ENCODE measurements around the gene HAPLN1.
"Not testable (repeated sequence)": the region's sequence is repeated elsewhere in the genome, so short reads cannot be mapped to it uniquely, and the experiment has no call there.

HAPLN1 gene

DNA sequence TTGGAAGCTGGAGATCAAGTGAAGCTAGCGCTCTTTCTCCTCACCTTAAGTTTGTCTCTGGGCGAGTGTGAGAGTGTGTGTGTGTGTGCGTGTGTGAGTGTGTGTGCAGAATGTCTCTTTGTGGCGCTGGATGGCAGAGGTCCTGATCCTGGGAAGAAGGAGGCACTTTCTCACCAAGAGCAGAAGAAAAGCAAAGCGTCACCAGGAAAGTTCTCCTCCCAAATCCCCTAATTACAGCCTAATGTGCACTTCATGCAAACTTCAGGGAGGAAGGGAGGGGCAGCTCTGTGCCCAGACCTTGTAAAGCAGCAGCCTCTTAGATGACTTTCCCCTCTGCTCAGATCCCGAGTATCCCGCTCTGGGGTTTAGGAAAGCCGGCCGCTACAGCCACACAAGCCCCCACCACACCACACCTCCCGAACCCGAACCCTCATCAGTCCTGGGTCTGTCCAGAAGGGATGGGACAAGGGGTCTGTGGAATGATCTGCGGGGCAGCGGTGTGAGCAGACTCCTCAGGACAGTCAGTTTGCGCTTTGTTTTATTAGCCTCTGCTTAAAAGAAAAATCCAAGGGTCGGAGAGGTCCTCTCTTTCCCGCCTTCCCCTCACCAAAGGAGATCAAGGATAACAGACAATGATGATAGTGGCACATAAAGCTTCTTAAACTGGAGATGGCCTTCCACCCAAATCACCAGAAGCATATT is at the start of gene HAPLN1:
Gene HAPLN1 (minus strand): TSS at position 20 of the 702 bp plus-strand sequence. CDS start 47,332 bp downstream, outside the sequence.
- in situ Hi-C loops (cut with HindIII; ENCODE audit: low sequenced_read_pairs) = no loop called here

GRCh38 chr5:83767409-83767992 is 46.8 kb upstream of the HAPLN1 start:
- in situ Hi-C loops (cut with HindIII; ENCODE audit: low sequenced_read_pairs) = no loop called here

GRCh38 chr5:83764101-83764500 is 43.4 kb upstream of the HAPLN1 start:
- in situ Hi-C loops (cut with HindIII; ENCODE audit: low sequenced_read_pairs) = no loop called here

GRCh38 chr5:83760579-83760978 is 39.9 kb upstream of the HAPLN1 start:
- in situ Hi-C loops (cut with HindIII; ENCODE audit: low sequenced_read_pairs) = no loop called here

DNA sequence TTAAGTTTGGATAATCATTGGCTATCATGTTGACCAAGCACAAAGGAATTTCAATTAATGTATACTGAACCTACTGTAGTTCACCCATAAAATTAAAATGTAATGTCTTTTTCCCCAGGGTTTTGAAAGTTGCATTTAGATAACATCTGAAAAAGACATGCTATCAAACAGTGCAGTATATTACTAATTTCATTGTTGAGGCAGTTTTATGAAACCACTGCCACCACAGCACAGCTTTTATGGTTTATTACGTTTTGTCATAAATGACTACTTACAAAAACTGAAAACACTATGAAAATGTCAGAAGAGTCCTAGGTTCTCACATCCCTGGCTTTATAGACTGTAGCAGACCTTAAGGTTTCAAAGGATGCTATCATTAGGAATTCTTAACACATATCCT is 32.0 kb upstream of the HAPLN1 start:
- in situ Hi-C loops (cut with HindIII; ENCODE audit: low sequenced_read_pairs) = no loop called here

DNA sequence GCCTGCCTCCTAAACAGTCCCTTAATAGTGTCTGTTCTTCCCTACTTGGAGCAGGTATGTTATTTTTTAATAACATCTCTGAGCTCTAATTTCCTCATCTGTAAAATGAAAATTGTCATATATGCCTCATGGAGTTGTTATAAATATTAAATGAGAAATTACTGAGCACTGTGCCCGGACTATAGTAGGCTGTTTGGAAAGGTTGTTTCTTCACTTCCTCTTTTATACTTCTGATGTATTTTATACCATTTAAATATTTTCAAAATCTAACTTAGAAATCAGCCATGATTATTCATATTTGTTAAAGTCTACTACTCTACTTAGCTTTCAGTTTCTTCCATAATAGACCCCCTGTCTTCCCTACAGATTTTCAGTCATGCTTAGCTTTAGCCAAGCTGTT is 30.5 kb upstream of the HAPLN1 start:
- in situ Hi-C loops (cut with HindIII; ENCODE audit: low sequenced_read_pairs) = no loop called here

DNA sequence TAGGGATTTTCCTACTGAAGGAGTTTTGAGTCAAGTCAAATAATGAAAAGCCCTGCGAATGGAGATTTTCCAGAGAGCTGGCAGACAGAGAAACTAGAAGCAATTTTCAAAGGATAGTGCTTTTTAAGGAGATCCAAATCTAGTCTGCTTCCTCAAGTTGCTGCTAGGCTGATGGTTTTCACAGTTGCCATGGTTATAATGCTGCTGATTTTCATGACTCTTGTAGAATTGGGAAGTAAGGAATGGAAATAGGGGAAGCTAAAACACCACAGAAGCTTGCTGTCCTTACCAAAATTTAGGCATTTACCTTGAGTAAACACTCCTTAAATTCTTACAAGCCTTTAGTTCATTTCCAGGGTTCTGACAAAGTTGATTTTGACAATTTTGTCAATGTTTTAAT is 30.1 kb upstream of the HAPLN1 start:
- in situ Hi-C loops (cut with HindIII; ENCODE audit: low sequenced_read_pairs) = no loop called here

GRCh38 chr5:83745816-83746215 is 25.2 kb upstream of the HAPLN1 start:
- in situ Hi-C loops (cut with HindIII; ENCODE audit: low sequenced_read_pairs) = no loop called here

DNA sequence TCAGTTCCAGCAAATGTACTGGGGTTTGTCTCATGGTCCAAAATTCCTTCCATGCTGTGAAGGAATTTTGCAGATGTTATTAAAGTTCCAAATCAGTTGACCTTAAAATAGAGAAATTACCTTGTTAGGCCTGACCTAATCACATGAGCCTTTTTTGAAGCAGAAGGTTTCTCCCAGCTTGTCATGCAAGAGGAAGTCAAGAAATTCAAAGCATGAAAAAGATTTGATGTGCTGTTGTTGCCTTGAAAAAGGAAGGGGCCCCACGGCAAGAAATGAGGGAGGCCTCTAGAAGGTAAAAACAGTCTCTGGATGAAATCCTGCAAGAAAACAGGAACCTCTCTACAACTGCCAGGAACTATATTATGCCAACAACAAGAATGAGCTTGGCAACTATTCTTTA is 24.2 kb upstream of the HAPLN1 start:
- in situ Hi-C loops (cut with HindIII; ENCODE audit: low sequenced_read_pairs) = no loop called here

GRCh38 chr5:83742089-83742488 is 21.4 kb upstream of the HAPLN1 start:
- in situ Hi-C loops (cut with HindIII; ENCODE audit: low sequenced_read_pairs) = no loop called here

- in situ Hi-C loops (cut with HindIII; ENCODE audit: low sequenced_read_pairs) = no loop called here
Observed at GRCh38 chr5:83741571-83741970, 20.9 kb upstream of the HAPLN1 start.

- in situ Hi-C loops (cut with HindIII; ENCODE audit: low sequenced_read_pairs) = no loop called here
Observed at GRCh38 chr5:83740741-83741140, 20.1 kb upstream of the HAPLN1 start.

- in situ Hi-C loops (cut with HindIII; ENCODE audit: low sequenced_read_pairs) = not testable (repeated sequence)
Observed at GRCh38 chr5:83736169-83736568, 15.5 kb upstream of the HAPLN1 start.

- in situ Hi-C loops (cut with HindIII; ENCODE audit: low sequenced_read_pairs) = not testable (repeated sequence)
Observed at GRCh38 chr5:83735058-83735457, 14.4 kb upstream of the HAPLN1 start.

- in situ Hi-C loops (cut with HindIII; ENCODE audit: low sequenced_read_pairs) = no loop called here
Observed at GRCh38 chr5:83731638-83732037, 11.0 kb upstream of the HAPLN1 start.

GRCh38 chr5:83729362-83729761 is 8.7 kb upstream of the HAPLN1 start:
- in situ Hi-C loops (cut with HindIII; ENCODE audit: low sequenced_read_pairs) = no loop called here

DNA sequence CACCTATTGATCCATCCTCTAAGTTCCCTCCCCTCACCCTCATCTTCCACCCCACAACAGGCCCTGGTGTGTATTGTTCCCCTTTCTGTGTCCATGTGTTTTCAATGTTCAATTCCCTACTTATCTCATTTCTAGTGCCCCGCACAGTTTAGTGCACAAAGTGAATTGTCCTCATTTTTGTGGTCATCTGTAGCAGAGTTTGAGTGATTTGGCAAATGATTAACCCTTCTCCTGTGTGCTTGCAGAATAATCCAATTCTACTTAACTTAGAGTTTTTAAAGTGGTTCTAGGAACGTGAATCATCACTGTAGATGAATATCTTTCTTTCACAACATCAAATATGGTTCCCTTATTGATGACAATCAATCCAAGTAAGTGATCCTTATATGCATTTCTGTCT is 6.3 kb upstream of the HAPLN1 start:
- in situ Hi-C loops (cut with HindIII; ENCODE audit: low sequenced_read_pairs) = no loop called here

- in situ Hi-C loops (cut with HindIII; ENCODE audit: low sequenced_read_pairs) = no loop called here
Observed at GRCh38 chr5:83724935-83725334, 4.3 kb upstream of the HAPLN1 start.

DNA sequence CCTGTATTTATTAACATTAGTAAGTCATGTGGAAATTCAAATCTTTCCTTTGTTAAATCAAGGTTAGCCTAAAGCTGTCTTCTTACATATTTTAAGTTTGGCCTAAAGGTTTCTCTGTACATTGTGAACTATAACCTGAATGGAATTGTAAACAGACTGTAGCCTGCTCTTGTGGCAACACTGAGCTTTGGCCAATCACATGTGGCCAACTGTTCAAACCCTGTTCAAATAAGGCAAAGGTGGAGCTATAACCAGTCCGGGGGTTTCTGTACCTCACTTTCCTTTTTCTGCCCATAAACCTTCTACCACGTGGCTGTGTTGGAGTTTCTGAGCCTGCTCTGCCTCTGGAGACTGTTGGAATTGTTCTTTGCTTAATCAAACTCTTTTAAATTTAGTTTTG is 3.3 kb upstream of the HAPLN1 start:
- in situ Hi-C loops (cut with HindIII; ENCODE audit: low sequenced_read_pairs) = no loop called here

GRCh38 chr5:83723031-83723430 is 2.4 kb upstream of the HAPLN1 start:
- in situ Hi-C loops (cut with HindIII; ENCODE audit: low sequenced_read_pairs) = no loop called here

GRCh38 chr5:83721953-83722901 is 1.6 kb upstream of the HAPLN1 start:
- in situ Hi-C loops (cut with HindIII; ENCODE audit: low sequenced_read_pairs) = no loop called here

Measured in endothelial cell of hepatic sinusoid (primary cell).